ENCODE data around the gene SNAP29.

- TF ChIP-seq CTCF (conservative IDR thresholded peaks at IDR 0.05; ENCODE audit: low read depth in 2 of 2) = no peak
- TF ChIP-seq POLR2AphosphoS5 (IDR thresholded peaks at IDR 0.05; ENCODE audit: low read depth) = no peak
- no peak for TF ChIP-seq EZH2 (IDR thresholded peaks at IDR 0.05; ENCODE audit: low read depth, unreplicated experiment)
- no peak for TF ChIP-seq EZH2phosphoT487 (IDR thresholded peaks at IDR 0.05; ENCODE audit: unreplicated experiment)
- TF ChIP-seq ZNF114 (CRISPR knock-in tag; IDR thresholded peaks at IDR 0.05) = no peak
- TF ChIP-seq, protein P1, sequence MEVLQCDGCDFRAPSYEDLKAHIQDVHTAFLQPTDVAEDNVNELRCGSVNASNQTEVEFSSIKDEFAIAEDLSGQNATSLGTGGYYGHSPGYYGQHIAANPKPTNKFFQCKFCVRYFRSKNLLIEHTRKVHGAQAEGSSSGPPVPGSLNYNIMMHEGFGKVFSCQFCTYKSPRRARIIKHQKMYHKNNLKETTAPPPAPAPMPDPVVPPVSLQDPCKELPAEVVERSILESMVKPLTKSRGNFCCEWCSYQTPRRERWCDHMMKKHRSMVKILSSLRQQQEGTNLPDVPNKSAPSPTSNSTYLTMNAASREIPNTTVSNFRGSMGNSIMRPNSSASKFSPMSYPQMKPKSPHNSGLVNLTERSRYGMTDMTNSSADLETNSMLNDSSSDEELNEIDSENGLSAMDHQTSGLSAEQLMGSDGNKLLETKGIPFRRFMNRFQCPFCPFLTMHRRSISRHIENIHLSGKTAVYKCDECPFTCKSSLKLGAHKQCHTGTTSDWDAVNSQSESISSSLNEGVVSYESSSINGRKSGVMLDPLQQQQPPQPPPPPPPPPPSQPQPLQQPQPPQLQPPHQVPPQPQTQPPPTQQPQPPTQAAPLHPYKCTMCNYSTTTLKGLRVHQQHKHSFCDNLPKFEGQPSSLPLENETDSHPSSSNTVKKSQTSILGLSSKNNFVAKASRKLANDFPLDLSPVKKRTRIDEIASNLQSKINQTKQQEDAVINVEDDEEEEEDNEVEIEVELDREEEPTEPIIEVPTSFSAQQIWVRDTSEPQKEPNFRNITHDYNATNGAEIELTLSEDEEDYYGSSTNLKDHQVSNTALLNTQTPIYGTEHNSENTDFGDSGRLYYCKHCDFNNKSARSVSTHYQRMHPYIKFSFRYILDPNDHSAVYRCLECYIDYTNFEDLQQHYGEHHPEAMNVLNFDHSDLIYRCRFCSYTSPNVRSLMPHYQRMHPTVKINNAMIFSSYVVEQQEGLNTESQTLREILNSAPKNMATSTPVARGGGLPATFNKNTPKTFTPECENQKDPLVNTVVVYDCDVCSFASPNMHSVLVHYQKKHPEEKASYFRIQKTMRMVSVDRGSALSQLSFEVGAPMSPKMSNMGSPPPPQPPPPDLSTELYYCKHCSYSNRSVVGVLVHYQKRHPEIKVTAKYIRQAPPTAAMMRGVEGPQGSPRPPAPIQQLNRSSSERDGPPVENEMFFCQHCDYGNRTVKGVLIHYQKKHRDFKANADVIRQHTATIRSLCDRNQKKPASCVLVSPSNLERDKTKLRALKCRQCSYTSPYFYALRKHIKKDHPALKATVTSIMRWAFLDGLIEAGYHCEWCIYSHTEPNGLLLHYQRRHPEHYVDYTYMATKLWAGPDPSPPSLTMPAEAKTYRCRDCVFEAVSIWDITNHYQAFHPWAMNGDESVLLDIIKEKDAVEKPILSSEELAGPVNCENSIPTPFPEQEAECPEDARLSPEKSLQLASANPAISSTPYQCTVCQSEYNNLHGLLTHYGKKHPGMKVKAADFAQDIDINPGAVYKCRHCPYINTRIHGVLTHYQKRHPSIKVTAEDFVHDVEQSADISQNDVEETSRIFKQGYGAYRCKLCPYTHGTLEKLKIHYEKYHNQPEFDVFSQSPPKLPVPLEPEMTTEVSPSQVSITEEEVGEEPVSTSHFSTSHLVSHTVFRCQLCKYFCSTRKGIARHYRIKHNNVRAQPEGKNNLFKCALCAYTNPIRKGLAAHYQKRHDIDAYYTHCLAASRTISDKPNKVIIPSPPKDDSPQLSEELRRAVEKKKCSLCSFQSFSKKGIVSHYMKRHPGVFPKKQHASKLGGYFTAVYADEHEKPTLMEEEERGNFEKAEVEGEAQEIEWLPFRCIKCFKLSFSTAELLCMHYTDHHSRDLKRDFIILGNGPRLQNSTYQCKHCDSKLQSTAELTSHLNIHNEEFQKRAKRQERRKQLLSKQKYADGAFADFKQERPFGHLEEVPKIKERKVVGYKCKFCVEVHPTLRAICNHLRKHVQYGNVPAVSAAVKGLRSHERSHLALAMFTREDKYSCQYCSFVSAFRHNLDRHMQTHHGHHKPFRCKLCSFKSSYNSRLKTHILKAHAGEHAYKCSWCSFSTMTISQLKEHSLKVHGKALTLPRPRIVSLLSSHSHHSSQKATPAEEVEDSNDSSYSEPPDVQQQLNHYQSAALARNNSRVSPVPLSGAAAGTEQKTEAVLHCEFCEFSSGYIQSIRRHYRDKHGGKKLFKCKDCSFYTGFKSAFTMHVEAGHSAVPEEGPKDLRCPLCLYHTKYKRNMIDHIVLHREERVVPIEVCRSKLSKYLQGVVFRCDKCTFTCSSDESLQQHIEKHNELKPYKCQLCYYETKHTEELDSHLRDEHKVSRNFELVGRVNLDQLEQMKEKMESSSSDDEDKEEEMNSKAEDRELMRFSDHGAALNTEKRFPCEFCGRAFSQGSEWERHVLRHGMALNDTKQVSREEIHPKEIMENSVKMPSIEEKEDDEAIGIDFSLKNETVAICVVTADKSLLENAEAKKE (CRISPR knock-in tag; IDR thresholded peaks at IDR 0.05) = no peak
- TF ChIP-seq, protein P2, sequence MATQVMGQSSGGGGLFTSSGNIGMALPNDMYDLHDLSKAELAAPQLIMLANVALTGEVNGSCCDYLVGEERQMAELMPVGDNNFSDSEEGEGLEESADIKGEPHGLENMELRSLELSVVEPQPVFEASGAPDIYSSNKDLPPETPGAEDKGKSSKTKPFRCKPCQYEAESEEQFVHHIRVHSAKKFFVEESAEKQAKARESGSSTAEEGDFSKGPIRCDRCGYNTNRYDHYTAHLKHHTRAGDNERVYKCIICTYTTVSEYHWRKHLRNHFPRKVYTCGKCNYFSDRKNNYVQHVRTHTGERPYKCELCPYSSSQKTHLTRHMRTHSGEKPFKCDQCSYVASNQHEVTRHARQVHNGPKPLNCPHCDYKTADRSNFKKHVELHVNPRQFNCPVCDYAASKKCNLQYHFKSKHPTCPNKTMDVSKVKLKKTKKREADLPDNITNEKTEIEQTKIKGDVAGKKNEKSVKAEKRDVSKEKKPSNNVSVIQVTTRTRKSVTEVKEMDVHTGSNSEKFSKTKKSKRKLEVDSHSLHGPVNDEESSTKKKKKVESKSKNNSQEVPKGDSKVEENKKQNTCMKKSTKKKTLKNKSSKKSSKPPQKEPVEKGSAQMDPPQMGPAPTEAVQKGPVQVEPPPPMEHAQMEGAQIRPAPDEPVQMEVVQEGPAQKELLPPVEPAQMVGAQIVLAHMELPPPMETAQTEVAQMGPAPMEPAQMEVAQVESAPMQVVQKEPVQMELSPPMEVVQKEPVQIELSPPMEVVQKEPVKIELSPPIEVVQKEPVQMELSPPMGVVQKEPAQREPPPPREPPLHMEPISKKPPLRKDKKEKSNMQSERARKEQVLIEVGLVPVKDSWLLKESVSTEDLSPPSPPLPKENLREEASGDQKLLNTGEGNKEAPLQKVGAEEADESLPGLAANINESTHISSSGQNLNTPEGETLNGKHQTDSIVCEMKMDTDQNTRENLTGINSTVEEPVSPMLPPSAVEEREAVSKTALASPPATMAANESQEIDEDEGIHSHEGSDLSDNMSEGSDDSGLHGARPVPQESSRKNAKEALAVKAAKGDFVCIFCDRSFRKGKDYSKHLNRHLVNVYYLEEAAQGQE (IDR thresholded peaks at IDR 0.05; ENCODE audit: unreplicated experiment) = no peak
- TF ChIP-seq NANOG (IDR thresholded peaks at IDR 0.05; ENCODE audit: borderline replicate concordance) = no peak
- no peak for TF ChIP-seq CREB1 (CRISPR knock-in tag; IDR thresholded peaks at IDR 0.05; ENCODE audit: low read depth)
- no peak for TF ChIP-seq JUNB (IDR thresholded peaks at IDR 0.05; ENCODE audit: unreplicated experiment)
Measured at GRCh38 chr22:20809538-20810185, 49.1 kb upstream of the SNAP29 start.

Measured in GM23338 (cell line).